Karpas-422 (cell line): ENCODE data around the gene ADAP2. TPM values are rescaled to one million over a fixed set of nuclear protein-coding genes. Genes with fewer than 3 reads are reported as not detected.

ENCODE experiments used
- DNase-seq: peaks from one replicate; pipeline ENCODE4 v3.0.0-alpha.2; 2015
- H2AFZ ChIP-seq: fragments of 200-600 bp; sonication (generic); 2 replicates; pipeline ENCODE4 v1.6.1; 2014; ENCODE audit warnings: antibody characterized with exemption, low read length, mixed read lengths
- H3K27ac ChIP-seq: fragments of 200-600 bp; sonication (generic); 2 replicates; pipeline ENCODE4 v1.5.1; 2014; ENCODE audit warnings: mild to moderate bottlenecking, low read length, moderate library complexity
- H3K27me3 ChIP-seq: fragments of 200-600 bp; sonication (generic); 2 replicates; pipeline ENCODE4 v1.6.1; 2014; ENCODE audit warnings: low read length, mixed read lengths
- H3K36me3 ChIP-seq: fragments of 200-600 bp; sonication (generic); 2 replicates; pipeline ENCODE4 v1.6.1; 2014; ENCODE audit warnings: low read length, mixed read lengths; ENCODE audit not compliant: insufficient read depth
- H3K4me1 ChIP-seq: fragments of 200-600 bp; sonication (generic); 2 replicates; pipeline ENCODE4 v1.6.1; 2014; ENCODE audit warnings: mild to moderate bottlenecking, low read length, mixed read lengths
- H3K4me2 ChIP-seq: fragments of 200-600 bp; sonication (generic); 2 replicates; pipeline ENCODE4 v1.6.1; 2014; ENCODE audit warnings: low read length, low read depth, mild to moderate bottlenecking; ENCODE audit not compliant: poor library complexity, severe bottlenecking
- H3K4me3 ChIP-seq: fragments of 200-600 bp; sonication (generic); 2 replicates; pipeline ENCODE4 v1.5.1; 2014; ENCODE audit warnings: mild to moderate bottlenecking, antibody characterized with exemption, low read length, mixed read lengths
- H3K79me2 ChIP-seq: fragments of 200-600 bp; sonication (generic); 2 replicates; pipeline ENCODE4 v1.6.1; 2014; ENCODE audit warnings: mild to moderate bottlenecking, low read length, mixed read lengths
- H3K9ac ChIP-seq: fragments of 200-600 bp; sonication (generic); 2 replicates; pipeline ENCODE4 v1.6.0; 2014; ENCODE audit warnings: low read length
- H3K9me2 ChIP-seq: fragments of 200-600 bp; sonication (generic), shearing (Covaris generic); replicated peaks from 2 replicates; pipeline ENCODE4 v1.6.0; 2014; ENCODE audit warnings: mild to moderate bottlenecking, low read length, moderate library complexity; ENCODE audit not compliant: insufficient read depth
- H3K9me3 ChIP-seq: fragments of 300-700, 200-600 bp; sonication (generic); 2 replicates; pipeline ENCODE4 v1.6.1; 2014; ENCODE audit warnings: low read length, mixed read lengths
- H4K20me1 ChIP-seq: fragments of 200-600 bp; sonication (generic); 2 replicates; pipeline ENCODE4 v1.6.1; 2014; ENCODE audit warnings: mild to moderate bottlenecking, antibody characterized with exemption, low read length, low read depth; ENCODE audit not compliant: insufficient read depth
- total RNA-seq: library from RNA; depleted of rRNA; stranded (reverse); fragments of >200 nt; shearing (Covaris generic); gene quantifications from 2 replicates; pipeline ENCODE4 v1.2.3, GENCODE V29; 2014; ENCODE audit warnings: low replicate concordance

ADAP2 gene
- total RNA-seq, 1 experiment from 2014 or later, result 5.0 TPM

- Histone ChIP-seq H3K9ac (no peak overlapping the region), H3K27ac (no peak overlapping the region), H3K79me2 (no peaks in the 10 kb centered on the region), H4K20me1 (no peaks in the 10 kb centered on the region), H3K36me3 (no peaks in the 10 kb centered on the region), H3K4me1 (no peaks in the 10 kb centered on the region), H3K9me3 (no peaks in the 10 kb centered on the region), H3K27me3 (no peaks in the 10 kb centered on the region), H3K4me2 (no peak overlapping the region), H3K4me3 (no peak overlapping the region), H2AFZ (no peak overlapping the region), H3K9me2 (no peaks in the 10 kb centered on the region)
- DNase-seq, result no peak
Observed at GRCh38 chr17:30939051-30939689, 17.4 kb downstream of the ADAP2 start.

GRCh38 chr17:30942308-30943079 is 20.7 kb downstream of the ADAP2 start:
- no peaks in the 10 kb centered on the region for H3K36me3 ChIP-seq
- no peaks in the 10 kb centered on the region for H3K79me2 ChIP-seq
- no peaks in the 10 kb centered on the region for H3K4me1 ChIP-seq
- no peaks in the 10 kb centered on the region for H3K9me3 ChIP-seq
- H3K4me3 ChIP-seq, result no peak overlapping the region
- DNase-seq, result no peak
- no peaks in the 10 kb centered on the region for H4K20me1 ChIP-seq
- no peak overlapping the region for H3K27ac ChIP-seq
- no peak overlapping the region for H3K9ac ChIP-seq
- H3K9me2 ChIP-seq, result no peaks in the 10 kb centered on the region
- no peak overlapping the region for H3K4me2 ChIP-seq
- no peak overlapping the region for H2AFZ ChIP-seq
- no peaks in the 10 kb centered on the region for H3K27me3 ChIP-seq

DNA sequence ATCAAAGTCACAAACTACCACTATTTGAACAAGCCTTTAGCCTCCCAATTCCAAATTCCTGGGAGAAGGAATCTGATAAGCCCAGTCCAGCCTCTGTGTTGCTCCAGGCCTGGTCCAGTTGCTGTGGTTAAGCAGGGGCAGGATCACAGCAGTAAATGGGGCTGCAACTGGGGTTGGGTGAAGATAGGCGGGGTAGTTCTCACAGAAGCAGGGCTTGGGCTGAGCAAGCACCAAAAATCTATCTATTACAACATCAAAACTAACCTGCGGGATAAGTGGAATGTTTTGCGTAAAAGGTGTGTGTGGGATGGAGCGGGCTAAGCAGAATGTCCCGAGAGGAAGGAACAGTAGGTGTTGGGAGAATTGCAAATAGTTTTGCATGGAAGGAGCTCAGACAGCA is 26.1 kb downstream of the ADAP2 start:
- H3K4me2 ChIP-seq, result no peak overlapping the region
- no peak overlapping the region for H3K9ac ChIP-seq
- no peak for DNase-seq
- no peak overlapping the region for H3K27ac ChIP-seq
- H2AFZ ChIP-seq, result no peak overlapping the region
- no peaks in the 10 kb centered on the region for H3K9me2 ChIP-seq
- H3K9me3 ChIP-seq, result no peaks in the 10 kb centered on the region
- no peaks in the 10 kb centered on the region for H4K20me1 ChIP-seq
- peaks cover 10% of the 10 kb centered on the region for H3K4me1 ChIP-seq
- H3K79me2 ChIP-seq, result no peaks in the 10 kb centered on the region
- H3K36me3 ChIP-seq, result no peaks in the 10 kb centered on the region
- H3K4me3 ChIP-seq, result no peak overlapping the region
- no peaks in the 10 kb centered on the region for H3K27me3 ChIP-seq

DNA sequence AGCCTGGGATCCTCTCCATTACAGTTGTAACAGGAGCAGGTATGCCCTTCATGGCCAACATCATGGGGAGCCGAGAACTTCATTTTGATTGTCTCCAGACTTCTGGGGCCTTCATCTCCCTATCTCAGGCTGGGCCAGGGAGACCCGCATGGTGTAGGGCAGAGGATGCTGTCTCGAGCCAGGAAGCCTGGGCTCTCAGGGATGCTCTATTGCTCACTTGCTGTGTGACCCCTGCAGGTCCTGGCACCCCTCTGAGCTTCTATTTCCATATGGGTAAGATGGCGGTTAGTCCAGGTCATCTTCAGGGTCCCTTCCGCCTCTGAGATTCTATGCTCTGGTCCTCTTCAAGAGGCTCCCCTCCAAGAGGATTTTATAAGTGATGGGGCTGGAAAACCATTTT is 28.4 kb downstream of the ADAP2 start:
- Histone ChIP-seq H3K9me2 (no peaks in the 10 kb centered on the region), H3K4me1 (peaks cover 21% of the 10 kb centered on the region), H3K27ac (no peak overlapping the region), H2AFZ (no peak overlapping the region), H4K20me1 (no peaks in the 10 kb centered on the region), H3K4me3 (no peak overlapping the region), H3K36me3 (no peaks in the 10 kb centered on the region), H3K4me2 (no peak overlapping the region), H3K9me3 (no peaks in the 10 kb centered on the region), H3K27me3 (no peaks in the 10 kb centered on the region), H3K9ac (no peak overlapping the region), H3K79me2 (no peaks in the 10 kb centered on the region)
- no peak for DNase-seq

GRCh38 chr17:30950669-30951399 is 29.1 kb downstream of the ADAP2 start:
- H3K4me1 ChIP-seq, result peaks cover 21% of the 10 kb centered on the region
- H4K20me1 ChIP-seq, result no peaks in the 10 kb centered on the region
- no peaks in the 10 kb centered on the region for H3K36me3 ChIP-seq
- no peak overlapping the region for H3K4me3 ChIP-seq
- no peak overlapping the region for H3K4me2 ChIP-seq
- H3K9me3 ChIP-seq, result no peaks in the 10 kb centered on the region
- no peaks in the 10 kb centered on the region for H3K79me2 ChIP-seq
- no peak for DNase-seq
- no peaks in the 10 kb centered on the region for H3K27me3 ChIP-seq
- no peak overlapping the region for H2AFZ ChIP-seq
- H3K9me2 ChIP-seq, result no peaks in the 10 kb centered on the region
- no peak overlapping the region for H3K9ac ChIP-seq
- no peak overlapping the region for H3K27ac ChIP-seq

DNA sequence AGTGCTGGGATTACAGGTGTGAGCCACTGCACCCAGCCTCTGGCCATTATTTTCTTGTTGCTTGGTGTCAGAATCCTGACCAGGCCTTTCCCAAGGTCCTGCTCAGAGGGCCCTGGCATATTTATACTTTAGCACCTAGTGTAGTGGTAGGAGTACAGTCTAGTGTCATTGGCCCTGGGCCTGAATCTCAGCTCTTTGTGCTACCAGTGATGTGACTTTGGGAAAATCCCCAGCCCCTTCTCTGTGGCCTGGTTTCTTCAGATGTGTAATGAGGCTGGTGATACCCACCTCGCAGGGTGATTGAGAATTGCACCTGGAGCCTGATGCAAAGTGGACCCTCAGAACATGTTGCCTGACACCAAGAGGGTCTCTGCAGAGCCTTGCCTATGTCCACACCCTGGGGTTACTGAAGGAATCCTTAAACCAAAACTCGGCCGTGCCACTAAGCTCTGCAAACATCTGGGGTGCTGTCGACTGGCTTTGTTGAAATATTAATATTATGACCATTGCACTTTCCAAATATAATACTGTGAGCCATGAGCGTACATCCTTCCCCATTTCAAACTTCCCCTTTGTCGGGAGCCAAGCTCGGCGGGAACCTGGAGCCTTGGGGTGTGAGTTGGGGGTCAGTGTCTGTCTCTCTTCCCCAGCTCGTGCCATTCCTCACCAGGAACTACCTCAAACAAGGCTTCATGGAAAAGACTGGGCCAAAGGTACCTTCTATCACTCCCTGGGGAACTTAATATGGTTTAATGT is 31.1 kb downstream of the ADAP2 start:
- Histone ChIP-seq H3K9me2 (no peaks in the 10 kb centered on the region), H3K79me2 (no peaks in the 10 kb centered on the region), H2AFZ (peak overlapping the region; percentile 94), H3K27me3 (no peaks in the 10 kb centered on the region), H3K4me1 (peaks cover 35% of the 10 kb centered on the region), H3K9ac (peak overlapping the region; percentile 27; the same call in 1 of the 2 replicates), H3K4me2 (peak overlapping the region; percentile 56), H3K4me3 (peak overlapping the region; percentile 19; the same call in 1 of the 2 replicates), H4K20me1 (no peaks in the 10 kb centered on the region), H3K27ac (peak overlapping the region; percentile 28), H3K9me3 (no peaks in the 10 kb centered on the region), H3K36me3 (no peaks in the 10 kb centered on the region)
- DNase-seq, result peak; percentile 68

GRCh38 chr17:30954046-30954830 is 32.5 kb downstream of the ADAP2 start:
- no peak for DNase-seq
- Histone ChIP-seq H3K4me1 (peaks cover 43% of the 10 kb centered on the region), H2AFZ (no peak overlapping the region; the same call in 1 of the 2 replicates), H3K4me2 (no peak overlapping the region), H3K9me3 (no peaks in the 10 kb centered on the region), H3K27ac (no peak overlapping the region), H3K4me3 (no peak overlapping the region), H4K20me1 (no peaks in the 10 kb centered on the region), H3K9me2 (no peaks in the 10 kb centered on the region), H3K36me3 (no peaks in the 10 kb centered on the region), H3K27me3 (no peaks in the 10 kb centered on the region), H3K9ac (no peak overlapping the region), H3K79me2 (no peaks in the 10 kb centered on the region)
